Measurements from ENCODE around the gene CPED1.

Gene CPED1

DNA sequence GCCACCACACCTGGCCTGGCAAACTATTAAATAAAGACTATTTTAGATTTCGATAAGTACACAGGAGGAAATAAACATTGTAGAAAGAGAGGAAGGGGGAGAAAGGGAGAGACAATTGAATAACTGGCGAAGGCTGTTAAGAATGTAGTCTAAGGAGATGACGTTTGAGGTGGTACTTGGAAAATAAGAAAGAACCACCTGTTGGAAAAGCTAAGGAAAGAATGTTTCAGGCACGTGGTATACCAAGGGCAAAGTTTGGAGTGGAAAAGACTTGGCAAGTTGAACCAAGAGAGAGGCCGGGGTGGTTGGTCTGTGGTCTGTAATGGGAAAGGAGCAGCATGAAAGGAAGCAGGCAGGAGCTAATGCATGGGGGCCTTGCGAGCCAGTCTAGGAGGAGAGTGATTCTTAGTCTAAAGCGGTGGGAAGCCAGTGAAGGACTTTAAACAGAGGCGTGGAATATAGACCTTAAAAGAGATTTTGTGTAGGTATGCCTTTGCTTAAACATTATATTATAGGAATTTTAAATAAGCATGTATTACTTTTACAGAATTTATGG is 28.5 kb upstream of the CPED1 start:
- H3K4me3 ChIP-seq (ENCODE audit: low read depth, low read length) = no peak overlapping the region
- TF ChIP-seq, protein P1, sequence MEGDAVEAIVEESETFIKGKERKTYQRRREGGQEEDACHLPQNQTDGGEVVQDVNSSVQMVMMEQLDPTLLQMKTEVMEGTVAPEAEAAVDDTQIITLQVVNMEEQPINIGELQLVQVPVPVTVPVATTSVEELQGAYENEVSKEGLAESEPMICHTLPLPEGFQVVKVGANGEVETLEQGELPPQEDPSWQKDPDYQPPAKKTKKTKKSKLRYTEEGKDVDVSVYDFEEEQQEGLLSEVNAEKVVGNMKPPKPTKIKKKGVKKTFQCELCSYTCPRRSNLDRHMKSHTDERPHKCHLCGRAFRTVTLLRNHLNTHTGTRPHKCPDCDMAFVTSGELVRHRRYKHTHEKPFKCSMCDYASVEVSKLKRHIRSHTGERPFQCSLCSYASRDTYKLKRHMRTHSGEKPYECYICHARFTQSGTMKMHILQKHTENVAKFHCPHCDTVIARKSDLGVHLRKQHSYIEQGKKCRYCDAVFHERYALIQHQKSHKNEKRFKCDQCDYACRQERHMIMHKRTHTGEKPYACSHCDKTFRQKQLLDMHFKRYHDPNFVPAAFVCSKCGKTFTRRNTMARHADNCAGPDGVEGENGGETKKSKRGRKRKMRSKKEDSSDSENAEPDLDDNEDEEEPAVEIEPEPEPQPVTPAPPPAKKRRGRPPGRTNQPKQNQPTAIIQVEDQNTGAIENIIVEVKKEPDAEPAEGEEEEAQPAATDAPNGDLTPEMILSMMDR (IDR thresholded peaks at IDR 0.05; ENCODE audit: low read depth, low read length) = no peak

DNA sequence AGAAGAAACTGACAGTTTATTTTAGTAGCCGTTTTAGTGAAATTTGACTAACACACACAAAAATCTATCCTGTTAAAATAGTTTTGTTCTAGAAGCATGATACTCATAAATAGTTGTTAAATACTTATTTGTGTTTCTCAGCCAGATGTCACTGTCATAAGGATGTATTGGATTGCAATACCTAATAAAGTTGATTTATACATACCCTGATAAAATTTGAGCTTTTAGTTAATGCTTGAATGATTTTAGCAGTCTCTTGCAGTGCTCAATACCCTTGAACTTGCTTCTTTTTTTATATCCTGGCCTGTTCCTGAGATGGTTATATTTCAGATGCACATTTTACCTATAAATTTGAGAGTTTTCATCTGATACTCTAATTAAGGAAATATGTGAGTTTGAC is 27.8 kb upstream of the CPED1 start:
- TF ChIP-seq, protein P1 (IDR thresholded peaks at IDR 0.05; ENCODE audit: low read depth, low read length) = no peak
- no peak overlapping the region for H3K4me3 ChIP-seq (ENCODE audit: low read depth, low read length)

DNA sequence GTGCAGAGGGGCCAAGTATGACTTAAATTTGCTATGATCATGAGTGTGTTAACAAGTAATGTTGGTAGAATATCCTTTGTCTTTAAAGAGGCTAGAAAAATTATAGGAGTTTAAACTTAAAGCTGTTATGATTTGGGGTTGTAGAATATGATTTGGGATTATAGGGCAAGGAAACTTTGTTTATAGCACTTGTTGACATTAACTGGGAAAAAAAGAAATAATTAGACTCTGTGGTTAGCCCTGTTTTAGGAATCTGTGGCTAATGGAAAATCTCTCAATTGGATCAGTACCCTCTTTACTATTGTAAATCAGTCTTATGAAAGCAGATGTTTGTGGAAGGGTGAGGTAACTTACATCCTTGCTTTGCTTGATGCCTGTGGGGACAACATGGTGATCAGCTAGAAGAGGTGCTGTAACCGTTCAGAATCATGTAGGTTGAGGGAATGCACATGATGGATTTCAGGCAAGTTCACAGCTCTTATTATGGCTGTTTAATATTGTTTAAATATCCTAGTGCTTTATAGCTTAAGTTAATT is 26.8 kb upstream of the CPED1 start:
- H3K4me3 ChIP-seq (ENCODE audit: low read depth, low read length) = no peak overlapping the region
- TF ChIP-seq, protein P1 (IDR thresholded peaks at IDR 0.05; ENCODE audit: low read depth, low read length) = no peak

DNA sequence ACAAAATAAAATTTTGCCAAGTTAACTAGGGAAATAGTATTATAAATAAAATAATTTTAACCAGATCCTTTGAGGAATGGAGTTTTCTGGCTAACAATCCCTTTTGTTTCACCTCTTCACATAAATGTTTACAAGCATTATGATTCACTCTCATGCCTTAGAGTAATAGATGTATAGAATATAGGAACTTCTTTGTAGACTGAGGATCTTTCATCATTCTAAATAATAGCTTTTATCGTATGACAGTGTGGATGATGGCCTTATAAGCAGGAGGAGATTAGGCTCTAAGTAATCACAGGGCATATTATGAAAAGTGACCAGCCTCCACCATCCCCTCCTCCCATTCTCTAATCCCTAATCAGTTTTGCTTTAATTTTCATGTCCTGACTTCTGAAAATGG is 24.4 kb upstream of the CPED1 start:
- TF ChIP-seq, protein P1 (IDR thresholded peaks at IDR 0.05; ENCODE audit: low read depth, low read length) = no peak
- H3K4me3 ChIP-seq (ENCODE audit: low read depth, low read length) = no peak overlapping the region

DNA sequence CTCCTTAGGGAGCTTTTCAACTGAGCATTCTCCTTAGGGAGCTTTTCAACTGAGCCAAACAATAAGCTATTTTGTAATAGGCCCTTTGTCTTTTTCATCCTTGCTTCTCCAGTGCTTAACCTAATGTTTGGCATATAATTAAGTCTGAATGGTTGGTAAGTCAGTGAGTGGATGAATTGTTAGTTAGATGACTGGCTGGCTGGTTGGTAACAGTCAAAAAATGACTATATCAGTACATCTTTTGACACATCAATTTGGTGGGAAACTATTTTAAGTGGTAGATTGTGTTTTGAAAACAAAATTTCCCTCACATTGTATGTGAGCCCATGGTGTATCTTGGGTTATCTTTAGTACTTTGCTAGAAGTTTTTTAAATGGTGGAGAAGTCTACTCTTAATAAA is 21.6 kb upstream of the CPED1 start:
- TF ChIP-seq, protein P1 (IDR thresholded peaks at IDR 0.05; ENCODE audit: low read depth, low read length) = no peak
- H3K4me3 ChIP-seq (ENCODE audit: low read depth, low read length) = no peak overlapping the region

DNA sequence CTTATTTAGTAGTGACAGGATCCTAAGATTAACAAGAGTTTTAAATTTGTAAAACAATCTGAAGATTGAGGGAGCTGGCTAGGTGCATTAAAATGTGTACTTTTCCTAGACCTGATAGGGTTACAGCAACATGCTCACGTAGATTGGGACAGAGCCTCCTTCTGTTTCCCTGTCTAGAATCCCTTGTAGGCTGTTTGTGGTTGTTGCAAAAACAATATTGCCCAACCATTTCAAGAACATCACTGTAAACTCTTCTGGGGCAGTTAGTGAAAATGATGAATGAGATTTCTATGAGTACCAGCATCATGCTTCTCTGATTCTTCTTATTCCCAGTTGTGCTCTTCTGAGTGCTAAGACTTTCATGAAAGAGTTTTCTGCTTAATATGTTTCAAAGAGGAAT is 14.7 kb upstream of the CPED1 start:
- TF ChIP-seq, protein P1 (IDR thresholded peaks at IDR 0.05; ENCODE audit: low read depth, low read length) = no peak

DNA sequence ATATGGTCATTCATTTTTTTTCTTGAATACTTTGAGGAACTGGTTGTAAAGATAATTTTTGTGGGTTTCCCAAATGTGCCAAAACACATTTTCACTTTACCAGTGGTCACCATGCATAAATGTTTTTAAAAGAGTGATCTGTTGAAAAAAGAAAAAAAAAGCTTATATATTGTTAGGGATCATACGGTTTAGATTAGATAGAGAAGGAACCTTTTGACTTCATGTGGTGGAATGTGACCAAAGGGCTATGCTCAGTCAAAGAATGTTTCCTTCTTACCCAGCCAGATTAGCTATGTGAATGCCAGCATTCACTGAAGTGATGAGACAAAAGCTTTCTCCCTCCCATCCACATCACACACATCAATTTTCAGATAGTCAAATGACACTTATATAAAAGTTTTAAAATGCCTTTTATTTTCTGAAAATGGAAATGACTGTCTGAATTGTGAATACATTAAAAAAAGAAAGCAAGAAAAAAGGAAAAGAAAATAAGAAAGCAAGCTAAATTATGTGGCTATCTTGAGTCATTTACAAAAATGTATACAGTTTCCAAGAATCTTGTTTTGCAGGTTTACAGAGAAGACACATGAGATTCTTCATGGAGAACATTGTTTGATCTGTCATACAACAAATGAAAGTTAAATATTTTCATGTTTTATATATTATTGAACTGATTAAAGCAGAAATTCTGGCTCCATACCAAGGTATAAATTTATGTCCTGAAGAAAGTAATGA is 8.6 kb upstream of the CPED1 start:
- TF ChIP-seq, protein P1 (IDR thresholded peaks at IDR 0.05; ENCODE audit: low read depth, low read length) = no peak
- H3K4me3 ChIP-seq (ENCODE audit: low read depth, low read length) = no peak overlapping the region

More for the DNA sequence above, 14.7 kb upstream of the CPED1 start:
- H3K4me3 ChIP-seq (ENCODE audit: low read depth, low read length) = no peak overlapping the region

All from WI38 (cell line).